GM12872 (cell line): ENCODE data around the gene DTYMK.
A peak's percentile ranks its signal among the peaks of the same experiment; 100 is the strongest.

Experiments
- CTCF ChIP-seq: IDR thresholded peaks from 3 replicates; pipeline ENCODE4 v1.5.1; 2011; ENCODE audit warnings: low read depth, mild to moderate bottlenecking, low read length, moderate library complexity; ENCODE audit not compliant: insufficient read depth

DTYMK gene

GRCh38 chr2:241686650-241687425, at the start of gene DTYMK:
TSS of gene DTYMK (minus strand) at chr2:241686815. CDS start at chr2:241686783, 32 bp downstream.
- no peak for TF ChIP-seq CTCF

GRCh38 chr2:241736111-241736510, 49.5 kb upstream of the DTYMK start:
- TF ChIP-seq CTCF: no peak

GRCh38 chr2:241734467-241735208, 48.0 kb upstream of the DTYMK start, which contains the start of gene D2HGDH:
TSS of gene D2HGDH (plus strand) at chr2:241734630. CDS start at chr2:241735225, 595 bp downstream.
- no peak for TF ChIP-seq CTCF

GRCh38 chr2:241734208-241734466, 47.5 kb upstream of the DTYMK start:
- peak; percentile 35; the same call in 1 of the 3 replicates for TF ChIP-seq CTCF

- no peak for TF ChIP-seq CTCF
These were observed 47.0 kb upstream of the DTYMK start for GRCh38 chr2:241733391-241734207.

- TF ChIP-seq CTCF: peak; percentile 49
These were observed 46.0 kb upstream of the DTYMK start for GRCh38 chr2:241732513-241733186.
